IMR-90 (cell line): ENCODE measurements around the gene KCTD4. TPM values are rescaled to one million over a fixed set of nuclear protein-coding genes. Genes with fewer than 3 reads are reported as not detected.

Source experiments
- ATAC-seq: fragments of 200-7000 bp; cut with Tn5 transposase; 2 replicates; pipeline ENCODE4 v1.9.1; 2020; ENCODE audit warnings: low read depth, mild to moderate bottlenecking, moderate library complexity
- BruUV-seq: library from RNA; stranded (reverse); fragments of 400-500 nt; replicated peaks from 2 replicates; lab custom pipeline; 2021; lab: Mats Ljungman, UMichigan
- CTCF ChIA-PET: fragments of 300-600 bp; formaldehyde crosslinking; extraction: SDS; loops from one replicate; lab custom pipeline; 2021; ENCODE audit warnings: antibody characterized with exemption; lab: Yijun Ruan, JAX
- POLR2A ChIA-PET: fragments of 300-600 bp; sonication (Branson Sonifier 250); formaldehyde crosslinking; loops from one replicate; lab custom pipeline; 2022; ENCODE audit warnings: antibody characterized with exemption; ENCODE audit not compliant: unreplicated experiment; lab: Charles Lee
- DNase-seq: peaks from one replicate; pipeline ENCODE4 v3.0.0; 2013
- H2AFZ ChIP-seq: replicated peaks from 2 replicates; pipeline ENCODE3; 2013; ENCODE audit warnings: low read length, mild to moderate bottlenecking; ENCODE audit not compliant: poor library complexity
- H2AK5ac ChIP-seq: 2 replicates; pipeline ENCODE4 v1.6.1; 2013; ENCODE audit warnings: low read depth, low read length, inconsistent platforms
- H2AK9ac ChIP-seq: replicated peaks from 2 replicates; pipeline ENCODE3; 2013; ENCODE audit warnings: mild to moderate bottlenecking, low read depth, low read length, moderate library complexity; ENCODE audit not compliant: poor library complexity
- H2BK120ac ChIP-seq: 2 replicates; pipeline ENCODE4 v1.6.1; 2013; ENCODE audit warnings: low read depth, low read length, inconsistent platforms
- H2BK15ac ChIP-seq: 3 replicates; pipeline ENCODE4 v1.6.1; 2013; ENCODE audit warnings: low read depth, low read length, inconsistent platforms
- H2BK20ac ChIP-seq: 2 replicates; pipeline ENCODE4 v1.6.1; 2013; ENCODE audit warnings: low read depth, mild to moderate bottlenecking, inconsistent platforms, low read length, moderate library complexity
- H2BK5ac ChIP-seq: 2 replicates; pipeline ENCODE4 v1.6.1; 2013; ENCODE audit warnings: mild to moderate bottlenecking, low read depth, low read length, inconsistent platforms; ENCODE audit not compliant: poor library complexity, severe bottlenecking
- H3K14ac ChIP-seq: replicated peaks from 2 replicates; pipeline ENCODE4 v1.6.1; 2013; ENCODE audit warnings: low read depth, low read length, inconsistent platforms
- H3K18ac ChIP-seq: 2 replicates; pipeline ENCODE4 v1.6.1; 2013; ENCODE audit warnings: low read depth, low read length, control low read depth
- H3K23ac ChIP-seq: 2 replicates; pipeline ENCODE4 v1.6.1; 2013; ENCODE audit warnings: low read depth, low read length, inconsistent platforms
- H3K27ac ChIP-seq: 2 replicates; pipeline ENCODE4 v1.5.1; 2013; ENCODE audit warnings: mild to moderate bottlenecking, control low read depth, low read length; ENCODE audit not compliant: insufficient read depth
- H3K27me3 ChIP-seq: 2 replicates; pipeline ENCODE4 v1.6.1; 2013; ENCODE audit warnings: low read length; ENCODE audit not compliant: control insufficient read depth, insufficient read depth
- H3K36me3 ChIP-seq: 2 replicates; pipeline ENCODE4 v1.6.1; 2013; ENCODE audit warnings: low read length, mixed read lengths; ENCODE audit not compliant: control insufficient read depth, insufficient read depth
- H3K4ac ChIP-seq: 2 replicates; pipeline ENCODE4 v1.6.1; 2013; ENCODE audit warnings: low read depth, low read length, inconsistent platforms
- H3K4me1 ChIP-seq: 2 replicates; pipeline ENCODE4 v1.6.1; 2013; ENCODE audit warnings: low read length, mixed read lengths; ENCODE audit not compliant: control insufficient read depth, insufficient read depth
- H3K4me2 ChIP-seq: 2 replicates; pipeline ENCODE4 v1.6.1; 2013; ENCODE audit warnings: low read depth, mild to moderate bottlenecking, control low read depth, low read length, moderate library complexity
- H3K4me3 ChIP-seq: 2 replicates; pipeline ENCODE4 v1.5.1; 2013; ENCODE audit warnings: low read depth, mild to moderate bottlenecking, control low read depth, low read length, moderate library complexity; ENCODE audit not compliant: insufficient read depth
- H3K56ac ChIP-seq: 2 replicates; pipeline ENCODE4 v1.6.1; 2013; ENCODE audit warnings: low read length, inconsistent platforms; ENCODE audit not compliant: insufficient read depth; ENCODE audit errors: extremely low read depth
- H3K79me1 ChIP-seq, 2 experiments: 2 replicates each; pipeline ENCODE4 v1.6.1; 2013; ENCODE audit warnings: low read length in 2 of 2, inconsistent platforms in 1 of 2, low read depth in 1 of 2
- H3K9ac ChIP-seq: 2 replicates; pipeline ENCODE4 v1.6.1; 2013; ENCODE audit warnings: low read depth, low read length, control low read depth
- H3K9me1 ChIP-seq: 2 replicates; pipeline ENCODE4 v1.6.1; 2013; ENCODE audit warnings: low read length, inconsistent platforms; ENCODE audit not compliant: insufficient read depth
- H3K9me3 ChIP-seq: 2 replicates; pipeline ENCODE4 v1.6.1; 2013; ENCODE audit warnings: low read length; ENCODE audit not compliant: control insufficient read depth, insufficient read depth
- H4K20me1 ChIP-seq: 2 replicates; pipeline ENCODE4 v1.6.1; 2013; ENCODE audit warnings: low read length, inconsistent platforms; ENCODE audit not compliant: insufficient read depth
- H4K5ac ChIP-seq: 2 replicates; pipeline ENCODE4 v1.6.1; 2013; ENCODE audit warnings: mild to moderate bottlenecking, low read depth, low read length, control low read depth
- H4K8ac ChIP-seq, 2 experiments: 2 replicates each; pipeline ENCODE4 v1.6.1; 2013; ENCODE audit warnings: low read depth in 2 of 2, low read length in 2 of 2, control low read depth in 1 of 2, inconsistent platforms in 1 of 2
- H4K91ac ChIP-seq: 2 replicates; pipeline ENCODE4 v1.6.1; 2013; ENCODE audit warnings: low read depth, low read length, inconsistent platforms; ENCODE audit not compliant: insufficient read depth
- BHLHE40 ChIP-seq: fragments of 150-350 bp; IDR thresholded peaks from 2 replicates; pipeline ENCODE4 v1.6.1; 2016; ENCODE audit warnings: mild to moderate bottlenecking, low read depth, low read length
- CEBPB ChIP-seq: IDR thresholded peaks from 2 replicates; pipeline ENCODE4 v1.6.1; 2012; ENCODE audit warnings: low read depth, low read length, improper control_type of control experiment
- FOS ChIP-seq: fragments of 150-350 bp; IDR thresholded peaks from 2 replicates; pipeline ENCODE4 v1.6.1; 2016; ENCODE audit warnings: low read depth, low read length
- MAFK ChIP-seq: IDR thresholded peaks from 2 replicates; pipeline ENCODE4 v1.6.1; 2012; ENCODE audit warnings: low read depth, low read length, improper control_type of control experiment
- MAZ ChIP-seq: IDR thresholded peaks from 2 replicates; pipeline ENCODE4 v1.6.1; 2012; ENCODE audit warnings: low read depth, mild to moderate bottlenecking, low read length, improper control_type of control experiment, moderate library complexity, borderline replicate concordance
- POLR2A ChIP-seq: IDR thresholded peaks from 2 replicates; pipeline ENCODE4 v1.6.1; 2012; ENCODE audit warnings: mild to moderate bottlenecking, low read depth, low read length
- RCOR1 ChIP-seq: IDR thresholded peaks from 2 replicates; pipeline ENCODE4 v1.6.1; 2012; ENCODE audit warnings: mild to moderate bottlenecking, low read length, improper control_type of control experiment; ENCODE audit not compliant: insufficient replicate concordance
- RFX5 ChIP-seq: IDR thresholded peaks from 2 replicates; pipeline ENCODE4 v1.8.0; 2012; ENCODE audit warnings: low read depth, mild to moderate bottlenecking, low read length, moderate library complexity
- WGBS, 2 experiments: methylation state at CpG; one replicate each; pipeline versions ENCODE4 v1.1.5 to v1.1.7; 2013; ENCODE audit warnings: missing lambda C conversion rate in 2 of 2; ENCODE audit not compliant: insufficient read length in 1 of 2; ENCODE audit errors: extremely low coverage in 2 of 2; 5-methylcytosine and 5-hydroxymethylcytosine counted together
- dilution Hi-C: fragments of 300-500 bp; cut with HindIII; formaldehyde crosslinking; loops from one replicate; pipeline ENCODE4 v1.14.3; 2018; ENCODE audit warnings: low sequenced_read_pairs; ENCODE audit not compliant: unreplicated experiment
- in situ Hi-C: fragments of 300-500 bp; cut with MboI; formaldehyde crosslinking; loops from 3 replicates; pipeline ENCODE4 v1.14.3; 2019; ENCODE audit warnings: low sequenced_read_pairs, inconsistent platforms, mixed read lengths
- intact Hi-C: fragments of 100-400 bp; cut with micrococcal nuclease; formaldehyde crosslinking; loops from 2 replicates; pipeline ENCODE4 v1.10.0; 2022
- polyA plus RNA-seq, 3 experiments: library from polyadenylated mRNA; depleted of rRNA; stranded (reverse); fragments of >200 nt; gene quantifications; 2 replicates each; pipeline ENCODE4 v1.2.3, GENCODE V29; 2012; ENCODE audit warnings: low replicate concordance in 1 of 3
- total RNA-seq: library from RNA; depleted of rRNA; stranded (reverse); fragments of >200 nt; gene quantifications from 2 replicates; pipeline ENCODE4 v1.2.3, GENCODE V29; 2012
- TF ChIP-seq, protein P1 (sequence below): conservative IDR thresholded peaks from 2 replicates; pipeline ENCODE4 v1.5.1; 2012; ENCODE audit warnings: mild to moderate bottlenecking, low read depth, low read length, improper control_type of control experiment
- TF ChIP-seq, protein P2 (sequence below): fragments of 150-350 bp; IDR thresholded peaks from 2 replicates; pipeline ENCODE4 v1.6.1; 2017; ENCODE audit warnings: mild to moderate bottlenecking, antibody characterized with exemption, low read length, low read depth

Gene KCTD4
- total and polyA plus RNA-seq, 2 of the 4 experiments (the other 2 are of a cell fraction) = 0.53 to 0.72 TPM

DNA sequence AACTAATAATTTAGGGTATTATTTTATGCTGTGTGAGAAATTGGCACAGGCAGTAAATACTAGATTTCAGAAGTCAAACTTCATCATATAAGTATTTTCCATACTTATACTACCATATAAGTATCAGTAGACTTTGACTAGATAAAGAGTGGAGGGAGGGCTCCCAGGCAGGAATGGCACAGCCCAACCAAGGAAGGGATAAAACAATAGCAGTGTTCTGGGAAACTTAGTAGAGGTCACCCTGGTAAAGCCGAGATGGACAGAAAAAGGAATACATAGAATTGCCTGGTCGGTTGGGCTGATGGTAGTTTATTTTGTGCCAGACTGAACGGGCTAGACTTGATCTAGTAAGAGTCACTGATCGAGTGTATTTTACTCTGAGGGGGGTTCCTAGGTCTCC is 19.6 kb upstream of the KCTD4 start:
- Histone ChIP-seq H2BK5ac (no peak overlapping the region), H3K27ac (no peak overlapping the region), H2AK9ac (peak overlapping the region; percentile 59), H2BK120ac (no peak overlapping the region; the same call in 1 of the 2 replicates), H3K9me1 (peaks cover 2% of the 10 kb centered on the region; the same call in 1 of the 2 replicates), H3K27me3 (no peaks in the 10 kb centered on the region), H2BK20ac (no peak overlapping the region; the same call in 1 of the 2 replicates), H3K18ac (no peak overlapping the region), H3K4me2 (no peak overlapping the region), H2AK5ac (no peak overlapping the region), H2BK15ac (no peak overlapping the region), H3K4me1 (peaks cover 2% of the 10 kb centered on the region; the same call in 1 of the 2 replicates), H3K14ac (no peak overlapping the region), H3K9ac (no peak overlapping the region), H3K9me3 (no peaks in the 10 kb centered on the region), H4K20me1 (no peaks in the 10 kb centered on the region), H3K23ac (no peak overlapping the region), H4K8ac (0 out of 4 replicates have a peak overlapping the region, but pooled peaks of 1 of the 2 experiments have one; percentile 37), H4K91ac (no peak overlapping the region), H3K79me1 (peaks cover 34 to 44% of the 10 kb centered on the region in 2 experiments), H3K36me3 (peaks cover 2% of the 10 kb centered on the region), H3K4me3 (no peak overlapping the region), H2AFZ (no peak overlapping the region), H3K56ac (no peak overlapping the region), H4K5ac (no peak overlapping the region), H3K4ac (no peak overlapping the region; the same call in 1 of the 2 replicates)
- BruUV-seq = no TSS peak
- no peak for DNase-seq
- CTCF ChIA-PET = interaction anchor here (0.6 kb wide), 1 partner anchor 199 kb away, joined by 3 read pairs; no protein-coding TSS in a partner anchor
- dilution Hi-C loops = no loop called here
- TF ChIP-seq, protein P1, sequence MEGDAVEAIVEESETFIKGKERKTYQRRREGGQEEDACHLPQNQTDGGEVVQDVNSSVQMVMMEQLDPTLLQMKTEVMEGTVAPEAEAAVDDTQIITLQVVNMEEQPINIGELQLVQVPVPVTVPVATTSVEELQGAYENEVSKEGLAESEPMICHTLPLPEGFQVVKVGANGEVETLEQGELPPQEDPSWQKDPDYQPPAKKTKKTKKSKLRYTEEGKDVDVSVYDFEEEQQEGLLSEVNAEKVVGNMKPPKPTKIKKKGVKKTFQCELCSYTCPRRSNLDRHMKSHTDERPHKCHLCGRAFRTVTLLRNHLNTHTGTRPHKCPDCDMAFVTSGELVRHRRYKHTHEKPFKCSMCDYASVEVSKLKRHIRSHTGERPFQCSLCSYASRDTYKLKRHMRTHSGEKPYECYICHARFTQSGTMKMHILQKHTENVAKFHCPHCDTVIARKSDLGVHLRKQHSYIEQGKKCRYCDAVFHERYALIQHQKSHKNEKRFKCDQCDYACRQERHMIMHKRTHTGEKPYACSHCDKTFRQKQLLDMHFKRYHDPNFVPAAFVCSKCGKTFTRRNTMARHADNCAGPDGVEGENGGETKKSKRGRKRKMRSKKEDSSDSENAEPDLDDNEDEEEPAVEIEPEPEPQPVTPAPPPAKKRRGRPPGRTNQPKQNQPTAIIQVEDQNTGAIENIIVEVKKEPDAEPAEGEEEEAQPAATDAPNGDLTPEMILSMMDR = no peak
- TF ChIP-seq POLR2A = no peak
- TF ChIP-seq, protein P2, sequence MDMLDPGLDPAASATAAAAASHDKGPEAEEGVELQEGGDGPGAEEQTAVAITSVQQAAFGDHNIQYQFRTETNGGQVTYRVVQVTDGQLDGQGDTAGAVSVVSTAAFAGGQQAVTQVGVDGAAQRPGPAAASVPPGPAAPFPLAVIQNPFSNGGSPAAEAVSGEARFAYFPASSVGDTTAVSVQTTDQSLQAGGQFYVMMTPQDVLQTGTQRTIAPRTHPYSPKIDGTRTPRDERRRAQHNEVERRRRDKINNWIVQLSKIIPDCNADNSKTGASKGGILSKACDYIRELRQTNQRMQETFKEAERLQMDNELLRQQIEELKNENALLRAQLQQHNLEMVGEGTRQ = no peak
- TF ChIP-seq RCOR1 = no peak
- no peak for TF ChIP-seq BHLHE40
- no peak for TF ChIP-seq CEBPB
- TF ChIP-seq MAFK = no peak
- TF ChIP-seq FOS = no peak
- no peak for TF ChIP-seq MAZ
- no peak for TF ChIP-seq RFX5
- 70% methylated on average over 2 of the region's 4 CpGs; no CpG with 5 or more reads in 1 of the 2 experiments for WGBS, 2 experiments
- in situ Hi-C loops = no loop called here
- intact Hi-C loops = no loop called here
- POLR2A ChIA-PET = no interaction called here
- ATAC-seq = no peak
